HepG2 (cell line): Measurements from ENCODE around the gene NYAP1. TPM values are rescaled to one million over a fixed set of nuclear protein-coding genes. Genes with fewer than 3 reads are reported as not detected.

Experiments
- ATRX ChIP-seq: sonication (generic); formaldehyde crosslinking; IDR thresholded peaks from 2 replicates; pipeline ENCODE4 v1.4.0; 2020; ENCODE audit warnings: missing genetic modification reagents, borderline replicate concordance
- BCL6 ChIP-seq: IDR thresholded peaks from 2 replicates; pipeline ENCODE4 v1.6.1; 2016; ENCODE audit warnings: missing genetic modification reagents, missing compliant biosample characterization
- FOXM1 ChIP-seq: sonication (generic); formaldehyde crosslinking; IDR thresholded peaks from 2 replicates; pipeline ENCODE4 v1.5.0; 2020; ENCODE audit warnings: missing genetic modification reagents
- HDAC1 ChIP-seq: sonication (generic); formaldehyde crosslinking; IDR thresholded peaks from 2 replicates; pipeline ENCODE4 v1.5.1; 2020; ENCODE audit warnings: mild to moderate bottlenecking, missing genetic modification reagents
- HHEX ChIP-seq: IDR thresholded peaks from 2 replicates; pipeline ENCODE4 v1.6.1; 2016; ENCODE audit warnings: control low read depth
- JUN ChIP-seq: sonication (generic); formaldehyde crosslinking; IDR thresholded peaks from 2 replicates; pipeline ENCODE4 v1.4.0; 2020; ENCODE audit warnings: mild to moderate bottlenecking, missing genetic modification reagents
- MBD4 ChIP-seq: IDR thresholded peaks from 2 replicates; pipeline ENCODE4 v1.6.1; 2012; ENCODE audit warnings: low read length, inconsistent platforms, borderline replicate concordance
- MXI1 ChIP-seq: IDR thresholded peaks from 3 replicates; pipeline ENCODE4 v1.6.1; 2012; ENCODE audit warnings: low read depth, low read length, inconsistent platforms, borderline replicate concordance
- PITX1 ChIP-seq: sonication (generic); formaldehyde crosslinking; IDR thresholded peaks from 2 replicates; pipeline ENCODE4 v1.5.1; 2020; ENCODE audit warnings: mild to moderate bottlenecking, missing genetic modification reagents
- POLR2AphosphoS5 ChIP-seq: IDR thresholded peaks from 2 replicates; pipeline ENCODE4 v1.6.1; 2012; ENCODE audit warnings: low read depth, low read length
- SAFB2 ChIP-seq: sonication (generic); formaldehyde crosslinking; IDR thresholded peaks from 2 replicates; pipeline ENCODE4 v1.5.1; 2020; ENCODE audit warnings: missing genetic modification reagents, low read depth, mild to moderate bottlenecking, borderline replicate concordance
- ZC3H13 ChIP-seq: sonication (generic); formaldehyde crosslinking; IDR thresholded peaks from 2 replicates; pipeline ENCODE4 v1.8.1; 2023; ENCODE audit warnings: mild to moderate bottlenecking, missing genetic modification reagents, moderate library complexity
- polyA plus RNA-seq, 8 experiments: library from polyadenylated mRNA; depleted of rRNA in 3 of 8; stranded (reverse) in 7 of 8; unstranded in 1 of 8; fragments of >200 nt; fragmentation: Illumina TruSeq in 4 of 8; extraction: Trizol in 4 of 8; gene quantifications; 2 replicates each; pipeline versions ENCODE4 v1.2.1 to v1.2.3, GENCODE V29; 2011 to 2016; ENCODE audit warnings: low read depth in 4 of 8, missing spikeins in 1 of 8, mixed read lengths in 1 of 8; ENCODE audit not compliant: insufficient read depth in 1 of 8
- total RNA-seq, 5 experiments: library from RNA; depleted of rRNA; stranded (reverse); fragments of >200 nt; fragmentation: Illumina TruSeq; extraction: Trizol; gene quantifications; 2 replicates each; pipeline ENCODE4 v1.2.3, GENCODE V29; 2016; ENCODE audit warnings: low read depth in 1 of 5
- TF ChIP-seq, protein P1 (sequence below): sonication (generic); formaldehyde crosslinking; IDR thresholded peaks from 2 replicates; pipeline ENCODE4 v1.8.0; 2022; ENCODE audit warnings: mild to moderate bottlenecking, missing genetic modification reagents, moderate library complexity
- TF ChIP-seq, protein P2 (sequence below): sonication (generic); formaldehyde crosslinking; IDR thresholded peaks from 2 replicates; pipeline ENCODE4 v1.5.0; 2020; ENCODE audit warnings: mild to moderate bottlenecking, missing genetic modification reagents, borderline replicate concordance
- TF ChIP-seq, protein P3 (sequence below): sonication (generic); formaldehyde crosslinking; IDR thresholded peaks from 2 replicates; pipeline ENCODE4 v1.8.1; 2023; ENCODE audit warnings: mild to moderate bottlenecking, moderate library complexity, missing genetic modification reagents
- TF ChIP-seq, protein P4 (sequence below): IDR thresholded peaks from 2 replicates; pipeline ENCODE4 v1.6.1; 2016; ENCODE audit warnings: low read depth
- TF ChIP-seq, protein P5 (sequence below): sonication (generic); formaldehyde crosslinking; IDR thresholded peaks from 2 replicates; pipeline ENCODE4 v1.4.0; 2020; ENCODE audit warnings: missing genetic modification reagents, borderline replicate concordance

NYAP1 gene
- total and polyA plus RNA-seq, 2 of the 13 experiments (the other 11 are each of a cell fraction or from before 2014, with no cell fraction given) = 0.15 to 0.46 TPM

DNA sequence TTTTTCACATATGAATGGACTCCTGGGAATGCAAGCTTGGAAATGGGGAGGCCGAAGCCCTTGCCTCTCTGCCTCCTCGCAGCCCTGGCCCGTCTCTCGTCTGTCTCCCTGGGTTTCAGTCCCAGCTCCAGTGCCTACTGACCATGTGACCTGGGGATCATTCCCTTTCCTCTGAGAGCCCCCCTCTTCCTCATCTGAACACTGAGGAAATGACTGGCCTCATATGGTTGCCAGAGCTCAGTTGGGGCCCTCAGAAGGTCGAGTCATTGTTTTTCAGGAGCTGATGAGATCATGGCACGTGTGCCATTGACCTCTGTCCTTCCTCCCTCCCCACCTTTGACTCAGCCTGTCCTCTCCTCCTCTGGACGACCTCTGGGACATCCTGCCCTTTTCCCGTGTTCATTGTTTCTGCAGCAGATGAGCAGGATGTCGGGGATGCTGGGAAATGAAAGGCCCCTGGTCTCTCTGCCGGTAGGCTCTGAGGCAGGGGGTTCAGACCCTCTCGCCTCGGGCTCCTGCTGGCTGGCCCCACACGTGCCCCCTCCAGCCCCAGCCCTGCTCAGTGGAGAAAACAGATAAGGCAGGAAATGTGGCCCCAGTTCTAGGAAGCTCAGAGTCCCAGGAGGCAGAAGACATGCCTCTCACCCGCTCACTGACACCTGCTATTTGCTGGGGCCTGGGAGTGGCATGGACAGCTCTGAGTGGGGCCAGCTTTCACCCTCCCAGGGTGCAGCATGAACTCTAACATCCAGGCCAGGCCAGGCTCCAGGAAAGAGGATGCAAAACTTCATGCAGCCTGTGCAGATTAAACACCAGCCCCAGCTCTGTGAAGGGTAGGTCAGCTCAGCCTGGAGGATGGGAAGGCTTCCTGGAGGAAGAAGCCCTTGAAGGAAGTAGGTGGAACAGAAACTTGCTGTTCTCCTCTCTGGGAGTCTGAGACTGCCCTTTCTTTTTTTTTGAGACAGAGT, 39.1 kb upstream of the NYAP1 start (continued):
- no peak for TF ChIP-seq FOXM1 (CRISPR knock-in tag)
- peak; percentile 68 for TF ChIP-seq POLR2AphosphoS5
- no peak for TF ChIP-seq SAFB2 (CRISPR knock-in tag)
- peak; percentile 64; the same call in 1 of the 2 replicates for TF ChIP-seq PITX1 (CRISPR knock-in tag)
- TF ChIP-seq JUN (CRISPR knock-in tag) = peak; percentile 100
- 0 out of 2 replicates have a peak, but pooled peaks have one; percentile 71 for TF ChIP-seq ZC3H13
- peak; percentile 68; the same call in 1 of the 2 replicates for TF ChIP-seq BCL6 (CRISPR knock-in tag)
- TF ChIP-seq, protein P1, sequence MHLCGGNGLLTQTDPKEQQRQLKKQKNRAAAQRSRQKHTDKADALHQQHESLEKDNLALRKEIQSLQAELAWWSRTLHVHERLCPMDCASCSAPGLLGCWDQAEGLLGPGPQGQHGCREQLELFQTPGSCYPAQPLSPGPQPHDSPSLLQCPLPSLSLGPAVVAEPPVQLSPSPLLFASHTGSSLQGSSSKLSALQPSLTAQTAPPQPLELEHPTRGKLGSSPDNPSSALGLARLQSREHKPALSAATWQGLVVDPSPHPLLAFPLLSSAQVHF (CRISPR knock-in tag) = no peak
- TF ChIP-seq, protein P2, sequence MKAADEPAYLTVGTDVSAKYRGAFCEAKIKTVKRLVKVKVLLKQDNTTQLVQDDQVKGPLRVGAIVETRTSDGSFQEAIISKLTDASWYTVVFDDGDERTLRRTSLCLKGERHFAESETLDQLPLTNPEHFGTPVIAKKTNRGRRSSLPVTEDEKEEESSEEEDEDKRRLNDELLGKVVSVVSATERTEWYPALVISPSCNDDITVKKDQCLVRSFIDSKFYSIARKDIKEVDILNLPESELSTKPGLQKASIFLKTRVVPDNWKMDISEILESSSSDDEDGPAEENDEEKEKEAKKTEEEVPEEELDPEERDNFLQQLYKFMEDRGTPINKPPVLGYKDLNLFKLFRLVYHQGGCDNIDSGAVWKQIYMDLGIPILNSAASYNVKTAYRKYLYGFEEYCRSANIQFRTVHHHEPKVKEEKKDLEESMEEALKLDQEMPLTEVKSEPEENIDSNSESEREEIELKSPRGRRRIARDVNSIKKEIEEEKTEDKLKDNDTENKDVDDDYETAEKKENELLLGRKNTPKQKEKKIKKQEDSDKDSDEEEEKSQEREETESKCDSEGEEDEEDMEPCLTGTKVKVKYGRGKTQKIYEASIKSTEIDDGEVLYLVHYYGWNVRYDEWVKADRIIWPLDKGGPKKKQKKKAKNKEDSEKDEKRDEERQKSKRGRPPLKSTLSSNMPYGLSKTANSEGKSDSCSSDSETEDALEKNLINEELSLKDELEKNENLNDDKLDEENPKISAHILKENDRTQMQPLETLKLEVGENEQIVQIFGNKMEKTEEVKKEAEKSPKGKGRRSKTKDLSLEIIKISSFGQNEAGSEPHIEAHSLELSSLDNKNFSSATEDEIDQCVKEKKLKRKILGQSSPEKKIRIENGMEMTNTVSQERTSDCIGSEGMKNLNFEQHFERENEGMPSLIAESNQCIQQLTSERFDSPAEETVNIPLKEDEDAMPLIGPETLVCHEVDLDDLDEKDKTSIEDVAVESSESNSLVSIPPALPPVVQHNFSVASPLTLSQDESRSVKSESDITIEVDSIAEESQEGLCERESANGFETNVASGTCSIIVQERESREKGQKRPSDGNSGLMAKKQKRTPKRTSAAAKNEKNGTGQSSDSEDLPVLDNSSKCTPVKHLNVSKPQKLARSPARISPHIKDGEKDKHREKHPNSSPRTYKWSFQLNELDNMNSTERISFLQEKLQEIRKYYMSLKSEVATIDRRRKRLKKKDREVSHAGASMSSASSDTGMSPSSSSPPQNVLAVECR (CRISPR knock-in tag) = peak; percentile 81
- no peak for TF ChIP-seq MBD4
- TF ChIP-seq, protein P3, sequence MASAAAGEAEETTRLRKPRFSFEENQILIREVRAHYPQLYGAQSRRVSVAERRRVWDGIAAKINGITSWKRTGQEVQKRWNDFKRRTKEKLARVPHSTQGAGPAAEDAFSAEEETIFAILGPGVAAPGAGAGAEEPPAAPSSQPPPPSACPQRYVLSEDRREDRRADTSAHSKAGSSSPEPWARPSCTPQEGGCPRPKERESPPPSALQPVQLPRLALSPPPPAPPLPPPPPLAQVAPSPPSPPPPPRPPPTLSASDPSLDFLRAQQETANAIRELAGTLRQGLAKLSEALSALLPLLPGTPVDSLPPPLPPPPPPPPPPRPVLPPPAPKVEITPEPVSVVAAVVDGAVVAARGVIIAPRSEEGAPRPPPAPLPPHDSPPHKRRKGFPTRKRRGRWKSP (CRISPR knock-in tag) = peak; percentile 66; the same call in 1 of the 2 replicates
- TF ChIP-seq, protein P4, sequence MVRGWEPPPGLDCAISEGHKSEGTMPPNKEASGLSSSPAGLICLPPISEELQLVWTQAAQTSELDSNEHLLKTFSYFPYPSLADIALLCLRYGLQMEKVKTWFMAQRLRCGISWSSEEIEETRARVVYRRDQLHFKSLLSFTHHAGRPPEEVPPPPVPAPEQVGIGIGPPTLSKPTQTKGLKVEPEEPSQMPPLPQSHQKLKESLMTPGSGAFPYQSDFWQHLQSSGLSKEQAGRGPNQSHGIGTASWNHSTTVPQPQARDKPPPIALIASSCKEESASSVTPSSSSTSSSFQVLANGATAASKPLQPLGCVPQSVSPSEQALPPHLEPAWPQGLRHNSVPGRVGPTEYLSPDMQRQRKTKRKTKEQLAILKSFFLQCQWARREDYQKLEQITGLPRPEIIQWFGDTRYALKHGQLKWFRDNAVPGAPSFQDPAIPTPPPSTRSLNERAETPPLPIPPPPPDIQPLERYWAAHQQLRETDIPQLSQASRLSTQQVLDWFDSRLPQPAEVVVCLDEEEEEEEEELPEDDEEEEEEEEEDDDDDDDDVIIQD (CRISPR knock-in tag) = peak; percentile 31
- TF ChIP-seq, protein P5, sequence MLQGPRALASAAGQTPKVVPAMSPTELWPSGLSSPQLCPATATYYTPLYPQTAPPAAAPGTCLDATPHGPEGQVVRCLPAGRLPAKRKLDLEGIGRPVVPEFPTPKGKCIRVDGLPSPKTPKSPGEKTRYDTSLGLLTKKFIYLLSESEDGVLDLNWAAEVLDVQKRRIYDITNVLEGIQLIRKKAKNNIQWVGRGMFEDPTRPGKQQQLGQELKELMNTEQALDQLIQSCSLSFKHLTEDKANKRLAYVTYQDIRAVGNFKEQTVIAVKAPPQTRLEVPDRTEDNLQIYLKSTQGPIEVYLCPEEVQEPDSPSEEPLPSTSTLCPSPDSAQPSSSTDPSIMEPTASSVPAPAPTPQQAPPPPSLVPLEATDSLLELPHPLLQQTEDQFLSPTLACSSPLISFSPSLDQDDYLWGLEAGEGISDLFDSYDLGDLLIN = no peak
- peak; percentile 62; the same call in 1 of the 2 replicates for TF ChIP-seq HHEX (CRISPR knock-in tag)
- peak; percentile 86 for TF ChIP-seq HDAC1 (CRISPR knock-in tag)
- TF ChIP-seq MXI1 = peak; percentile 27; the same call in 1 of the 3 replicates
- no peak for TF ChIP-seq ATRX (CRISPR knock-in tag)
